ENCODE results near the gene CER1.

The CER1 gene, protein sequence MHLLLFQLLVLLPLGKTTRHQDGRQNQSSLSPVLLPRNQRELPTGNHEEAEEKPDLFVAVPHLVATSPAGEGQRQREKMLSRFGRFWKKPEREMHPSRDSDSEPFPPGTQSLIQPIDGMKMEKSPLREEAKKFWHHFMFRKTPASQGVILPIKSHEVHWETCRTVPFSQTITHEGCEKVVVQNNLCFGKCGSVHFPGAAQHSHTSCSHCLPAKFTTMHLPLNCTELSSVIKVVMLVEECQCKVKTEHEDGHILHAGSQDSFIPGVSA

DNA sequence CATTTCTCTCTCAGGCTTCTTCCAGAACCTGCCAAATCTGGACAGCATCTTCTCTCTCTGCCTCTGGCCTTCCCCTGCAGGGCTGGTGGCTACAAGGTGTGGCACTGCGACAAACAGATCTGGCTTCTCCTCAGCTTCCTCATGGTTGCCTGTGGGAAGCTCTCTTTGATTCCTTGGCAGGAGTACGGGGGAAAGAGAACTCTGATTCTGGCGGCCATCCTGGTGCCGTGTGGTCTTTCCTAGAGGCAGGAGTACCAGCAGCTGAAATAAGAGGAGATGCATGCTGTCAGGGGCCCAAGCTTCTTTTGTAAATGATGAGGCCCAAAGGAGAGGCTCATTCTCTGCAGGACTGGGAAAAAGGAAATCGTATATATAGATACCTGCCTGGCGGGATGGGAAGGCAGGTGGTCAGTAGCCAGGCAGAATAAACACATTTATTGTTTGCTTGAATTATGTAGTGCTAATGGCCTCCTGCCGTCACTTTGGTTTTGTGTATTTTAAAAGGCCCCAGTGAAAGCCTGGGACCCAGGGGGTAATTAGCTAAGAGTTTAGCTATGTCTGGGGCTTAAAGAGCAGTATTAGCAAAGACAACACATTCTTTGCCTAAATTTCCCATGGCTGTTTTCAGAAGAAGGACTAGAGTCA lies at the start of gene CER1:
Gene CER1, minus strand, starts transcription at position 343 of the 645 bp plus-strand sequence. Its CDS starts 61 bp downstream, at position 282.
- no peak for DNase-seq

DNA sequence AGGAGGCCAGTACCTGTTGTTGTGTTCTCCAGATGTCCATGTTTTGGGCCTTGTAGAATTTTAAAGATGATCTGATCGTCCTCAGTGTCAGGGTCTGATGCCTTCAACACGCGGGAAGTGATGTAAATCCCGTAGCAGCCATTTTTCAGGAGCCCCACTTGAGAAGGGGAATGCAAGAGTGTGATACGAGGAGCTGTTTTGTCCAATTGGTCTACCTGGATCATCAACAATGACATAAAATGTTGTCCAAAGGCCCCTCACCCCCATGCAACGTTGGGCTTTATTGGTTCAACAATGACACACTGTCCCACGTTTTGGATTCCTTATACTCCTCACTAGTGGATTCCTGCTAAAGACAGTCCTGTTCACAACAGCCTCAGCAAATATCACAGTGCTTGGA lies 48.1 kb upstream of the CER1 start:
- DNase-seq, result no peak

DNA sequence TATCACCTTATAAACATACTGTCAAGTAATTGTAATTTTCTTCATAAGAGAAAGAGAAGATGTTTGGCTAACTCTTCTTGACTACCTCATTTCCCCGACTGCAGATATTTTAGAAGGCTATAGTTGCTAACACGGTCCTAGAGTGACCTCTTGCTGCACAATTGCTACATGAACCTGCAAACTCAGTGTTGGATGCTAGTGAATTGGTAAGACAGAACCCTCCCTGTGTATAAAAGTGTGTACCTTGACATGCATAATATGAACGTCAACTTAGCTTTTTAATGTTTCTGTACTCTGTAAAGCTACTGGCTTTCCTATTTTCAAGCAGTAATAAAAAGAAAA lies 46.7 kb upstream of the CER1 start:
- no peak for DNase-seq

DNA sequence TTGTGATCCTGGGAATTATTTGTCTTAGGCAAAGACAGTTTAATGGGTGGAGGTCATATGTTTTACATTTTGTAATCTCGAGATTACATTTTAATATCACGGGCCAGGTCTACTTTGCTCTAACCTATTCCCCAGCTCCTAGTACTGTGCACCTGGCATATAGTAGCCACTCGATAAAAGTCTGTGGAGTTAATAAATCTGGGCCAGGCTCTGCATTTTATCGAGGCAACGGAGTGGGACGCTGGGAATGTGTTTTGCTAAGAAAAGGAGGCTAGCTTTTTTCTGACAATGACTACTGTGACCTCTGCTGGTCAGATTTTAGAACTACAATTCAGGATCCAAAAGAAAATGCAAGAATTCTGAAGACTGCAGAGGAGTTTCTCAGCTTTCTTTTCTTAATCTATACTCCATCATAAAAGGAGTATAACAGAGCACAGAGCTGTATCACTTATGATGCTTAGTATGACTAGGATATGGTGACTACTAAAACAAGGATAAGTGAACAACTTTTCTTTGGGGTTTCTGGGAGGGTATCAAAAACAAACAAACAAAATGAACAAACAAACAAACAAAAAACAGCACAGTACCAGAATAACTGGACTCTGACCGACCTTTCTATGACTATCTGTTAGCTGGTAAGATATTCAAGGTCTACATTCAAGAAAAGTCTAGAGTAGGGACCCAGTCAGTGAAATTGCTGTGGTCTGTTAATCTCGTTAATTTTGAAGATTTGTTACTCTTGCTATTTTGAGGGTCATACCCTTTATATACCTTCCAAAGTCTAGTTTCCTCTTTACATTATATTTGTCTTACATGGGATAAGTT lies 46.1 kb upstream of the CER1 start:
- no peak for DNase-seq

DNA sequence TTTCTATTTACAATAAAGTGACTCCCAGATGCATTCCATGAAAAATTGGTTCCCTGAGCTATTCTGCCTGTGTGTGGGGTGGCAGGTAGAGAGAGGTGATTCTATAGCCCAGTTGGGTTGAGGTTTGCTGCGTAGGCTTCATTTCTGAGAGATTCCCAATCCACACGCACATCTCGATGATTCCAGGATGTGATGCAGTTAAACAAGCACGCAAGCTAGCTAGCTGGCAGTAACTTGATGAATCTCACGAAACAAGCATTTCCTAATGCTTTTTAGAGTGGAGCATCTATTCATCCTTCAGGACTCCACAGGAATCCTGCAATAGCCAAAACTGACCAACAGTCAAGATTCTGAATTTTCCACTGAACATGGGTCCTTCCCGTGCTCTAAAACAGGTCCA lies 43.8 kb upstream of the CER1 start:
- DNase-seq, result no peak

DNA sequence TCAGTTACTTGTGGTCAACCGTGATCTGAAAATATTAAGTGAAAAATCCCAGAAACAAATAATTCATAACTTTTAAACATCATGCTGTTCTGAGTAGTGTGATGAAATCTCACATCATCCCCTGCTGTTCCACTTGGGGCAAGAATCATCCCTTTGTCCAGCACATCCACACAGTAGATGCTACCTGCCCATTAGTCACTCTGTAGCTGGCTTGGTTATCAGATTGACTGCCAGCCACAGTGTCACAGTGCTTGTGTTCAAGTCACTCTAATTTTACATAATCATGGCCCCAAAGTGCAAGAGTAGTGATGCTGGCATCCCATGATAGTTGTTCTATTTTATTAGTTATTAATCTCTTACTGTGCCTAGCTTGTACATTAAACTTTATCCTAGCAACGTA lies 39.1 kb upstream of the CER1 start:
- DNase-seq, result no peak

DNA sequence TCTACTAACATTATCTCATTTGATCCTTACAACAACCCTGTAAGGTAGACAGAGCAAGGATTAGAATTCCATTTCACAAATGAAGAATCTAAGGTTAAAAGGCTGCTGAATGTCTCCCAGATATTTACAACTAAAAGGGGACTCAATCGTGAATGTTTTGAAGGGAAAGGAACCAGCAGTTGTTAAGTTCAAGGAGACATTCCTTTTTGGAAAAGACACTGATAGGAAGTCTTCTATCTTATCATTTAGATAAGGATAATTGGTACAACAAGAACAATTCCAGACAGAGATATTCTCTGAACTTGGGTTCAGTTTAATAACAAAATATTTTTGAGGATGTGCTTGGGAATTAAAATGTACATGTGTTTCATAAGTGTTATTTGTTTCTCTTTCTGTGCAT lies 37.5 kb upstream of the CER1 start:
- DNase-seq, result no peak

DNA sequence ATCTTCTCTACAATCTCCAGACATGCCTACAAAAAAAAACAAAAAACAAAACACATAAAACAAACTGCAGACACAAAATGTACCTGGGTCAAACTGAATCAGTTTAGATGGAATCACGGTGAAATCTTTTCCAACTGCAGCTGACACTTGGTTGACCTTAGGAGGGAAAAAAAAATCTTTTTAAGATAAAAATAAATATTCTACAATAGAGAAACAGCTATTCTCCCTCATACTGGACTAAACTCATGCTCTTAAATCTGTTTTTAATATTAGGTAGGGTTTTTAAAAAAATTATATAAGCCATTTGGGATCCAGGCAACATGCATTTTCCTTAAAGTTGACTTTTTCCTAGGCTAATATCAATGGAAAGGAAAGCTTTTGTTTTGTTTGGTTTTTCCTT lies 33.8 kb upstream of the CER1 start:
- DNase-seq, result no peak

DNA sequence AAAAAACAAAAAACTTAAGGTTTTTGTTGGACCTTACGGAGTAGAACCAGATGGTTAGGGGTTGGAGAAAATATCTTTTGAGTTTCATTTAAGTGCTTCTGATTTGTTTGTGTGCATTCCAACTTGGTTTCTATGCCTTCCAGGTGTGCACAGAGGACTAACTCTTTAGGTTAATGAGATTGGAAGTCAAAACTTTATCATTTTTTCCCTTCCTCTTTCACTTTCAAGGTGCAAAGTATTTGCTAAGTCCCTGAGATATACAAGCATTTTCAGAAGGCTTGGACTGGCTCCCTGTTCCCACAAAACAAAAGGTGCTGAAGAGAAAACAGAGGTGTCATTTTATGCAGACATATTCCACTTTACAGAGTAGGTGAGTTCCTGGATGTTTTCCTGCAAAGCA lies 30.3 kb upstream of the CER1 start:
- DNase-seq, result no peak

DNA sequence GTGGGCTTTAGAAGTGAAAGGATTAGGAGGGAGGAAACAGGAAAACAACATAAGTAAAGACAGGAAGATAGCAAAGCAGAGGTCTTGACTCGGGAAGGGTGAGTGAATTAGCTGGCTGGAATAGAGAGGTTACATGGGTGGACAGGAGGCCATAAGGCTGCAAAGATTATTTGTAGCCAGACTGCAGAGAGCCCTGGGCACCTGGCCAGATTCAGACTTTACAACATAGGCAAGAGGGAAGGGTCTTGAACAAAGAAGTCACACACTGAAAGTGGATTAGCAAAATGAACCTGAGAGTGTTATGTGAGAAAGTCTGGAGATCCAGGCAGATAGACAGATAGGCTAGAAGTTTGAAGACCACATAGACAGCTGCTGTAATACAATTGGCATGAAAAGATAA lies 29.7 kb upstream of the CER1 start:
- DNase-seq, result no peak

DNA sequence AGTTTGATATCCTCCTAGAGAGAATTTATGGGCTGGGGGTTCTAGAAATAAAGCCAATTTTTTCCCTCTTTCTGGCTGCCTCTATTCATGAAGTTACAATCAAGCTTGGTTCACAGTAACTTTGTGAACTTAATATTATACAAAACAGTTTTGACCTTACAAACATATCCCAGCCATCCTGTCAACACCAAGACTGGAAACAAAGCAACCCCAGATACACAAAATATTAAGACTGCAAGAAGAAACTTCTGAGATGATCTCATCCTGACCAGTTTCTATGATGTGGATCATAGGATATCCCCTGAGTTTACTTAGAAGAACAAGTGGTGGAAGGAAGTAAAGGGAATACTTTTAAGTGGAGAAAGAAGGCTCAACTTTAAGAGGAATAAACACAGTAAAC lies 28.3 kb upstream of the CER1 start:
- no peak for DNase-seq

DNA sequence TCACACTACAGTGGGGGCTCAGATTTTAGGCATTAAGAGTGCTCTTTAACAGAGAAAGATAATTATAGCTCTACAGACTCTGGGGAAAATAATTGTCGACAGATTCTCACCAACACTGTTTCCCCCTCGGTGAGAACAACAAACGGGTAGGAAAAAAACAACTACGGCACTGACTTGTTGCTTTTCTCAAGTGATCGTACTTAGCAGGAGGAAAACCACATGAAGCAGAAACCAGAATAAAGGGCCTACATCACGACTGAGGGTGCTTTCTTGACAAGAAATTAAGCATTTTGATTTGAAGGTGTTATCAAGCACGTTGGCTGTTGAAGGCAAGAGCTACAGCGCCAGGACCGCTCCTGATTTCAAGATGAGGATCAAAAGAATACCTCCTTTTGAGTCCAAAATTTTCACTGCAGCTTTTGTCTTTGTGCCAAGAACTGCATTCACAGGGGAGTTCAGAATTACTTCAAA lies 27.2 kb upstream of the CER1 start:
- no peak for DNase-seq

DNA sequence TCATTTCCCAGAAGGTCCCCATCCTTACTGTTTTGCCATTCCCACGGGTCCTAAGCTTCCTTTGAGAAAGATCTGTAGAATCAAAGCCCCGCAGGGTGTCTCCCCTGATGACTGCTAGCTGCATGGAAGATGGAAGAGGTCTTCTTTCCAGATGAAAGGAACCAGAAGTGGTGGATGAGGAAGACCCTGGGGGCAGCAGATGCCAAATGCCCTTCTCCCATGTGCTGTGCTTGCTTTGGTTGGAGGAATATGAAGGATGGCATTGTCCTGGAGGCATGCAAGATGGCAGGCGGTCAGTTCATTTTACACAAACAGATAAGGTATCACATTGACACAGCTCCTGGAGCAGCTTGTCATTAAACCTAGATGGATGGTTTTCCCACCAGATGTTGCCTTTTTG lies 25.8 kb upstream of the CER1 start:
- no peak for DNase-seq

DNA sequence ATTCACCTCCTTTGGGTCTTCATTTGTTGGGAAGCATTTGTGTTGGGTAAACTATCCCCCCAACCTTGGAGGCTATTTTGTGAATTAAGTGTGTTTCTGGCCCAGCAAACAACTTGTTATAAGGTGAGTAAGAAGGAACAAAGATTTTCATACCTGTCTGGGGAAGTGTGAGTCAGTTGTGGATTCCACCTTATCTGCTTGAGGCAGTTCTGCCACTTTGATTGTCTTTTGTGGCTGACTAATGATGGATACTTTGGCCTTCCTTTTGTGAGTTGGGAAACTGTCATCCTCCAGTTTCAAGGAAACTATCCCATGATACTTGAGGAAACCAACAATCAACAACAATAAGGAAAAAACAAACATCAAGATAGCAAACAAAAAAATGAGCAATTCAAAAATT lies 24.6 kb upstream of the CER1 start:
- no peak for DNase-seq

DNA sequence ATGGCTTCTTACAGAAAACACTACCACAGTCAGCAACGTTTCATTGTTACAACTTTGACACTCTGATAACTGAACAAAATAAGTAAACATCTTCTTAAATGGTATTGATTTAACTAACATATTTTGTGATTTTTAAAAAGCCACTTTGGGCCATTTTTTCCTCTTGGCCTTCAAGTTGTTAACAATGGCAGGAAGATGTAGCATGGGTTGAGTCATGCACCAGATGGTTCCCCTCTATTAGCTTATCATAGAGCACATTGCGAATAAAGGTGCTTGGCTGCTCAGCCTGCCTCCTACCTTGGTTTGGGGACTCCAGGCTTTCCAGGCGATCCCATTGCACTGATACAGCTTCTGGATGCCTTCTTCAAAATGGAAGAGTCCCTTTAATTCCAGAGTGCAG lies 24.1 kb upstream of the CER1 start:
- no peak for DNase-seq

DNA sequence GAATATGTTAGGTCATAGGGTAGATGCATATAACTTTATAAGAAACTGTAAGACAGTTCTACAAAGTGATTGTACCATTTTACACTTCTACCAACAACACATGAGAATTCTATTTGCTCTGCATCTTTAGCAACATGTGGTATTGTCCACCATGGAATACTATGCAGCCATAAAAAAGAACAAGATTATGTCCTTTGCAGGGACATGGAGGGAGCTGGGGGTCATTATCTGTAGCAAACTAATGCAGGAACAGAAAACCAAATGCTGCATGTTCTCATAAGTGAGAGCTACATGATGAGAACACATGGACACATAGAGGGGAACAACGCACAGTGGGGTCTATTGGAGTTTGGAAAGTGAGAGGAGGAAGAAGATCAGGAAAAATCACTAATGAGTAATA lies 22.2 kb upstream of the CER1 start:
- no peak for DNase-seq

DNA sequence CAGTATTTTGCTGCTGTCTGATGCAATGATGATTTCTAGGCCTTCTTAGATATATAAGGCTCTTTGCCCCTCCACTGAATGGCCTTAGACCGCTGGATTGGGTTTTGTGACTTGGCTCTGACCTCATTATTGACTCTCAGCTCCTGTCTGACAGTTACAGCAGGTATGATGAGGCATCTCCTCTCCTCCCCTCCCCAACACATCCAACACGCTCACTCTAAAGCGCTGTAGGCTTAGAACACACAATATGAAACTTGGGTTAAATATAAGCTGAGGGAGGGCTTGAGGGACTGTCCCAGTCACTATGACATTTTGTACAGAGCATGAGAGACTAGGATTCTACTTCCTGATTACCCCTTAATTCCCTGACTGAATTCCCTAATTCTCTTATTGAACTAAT lies 18.8 kb upstream of the CER1 start:
- no peak for DNase-seq

DNA sequence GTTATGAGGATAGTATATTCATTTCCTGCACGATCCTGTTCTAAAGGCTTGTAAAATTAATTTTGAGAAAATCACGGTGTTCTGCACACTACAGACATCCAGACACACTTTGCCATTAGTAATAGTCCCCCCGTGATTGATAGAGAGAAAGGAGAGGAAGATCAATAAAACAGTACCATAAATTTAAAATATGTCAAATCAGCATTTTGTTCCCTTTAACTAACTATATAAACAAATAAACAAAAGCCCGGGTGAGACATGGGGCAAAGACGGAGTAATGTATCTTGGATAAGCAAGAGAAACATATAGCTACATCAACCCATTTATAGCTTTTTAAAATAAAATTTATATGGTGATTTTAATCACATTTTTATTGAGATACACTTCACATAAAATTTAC lies 10.6 kb upstream of the CER1 start:
- DNase-seq, result no peak

DNA sequence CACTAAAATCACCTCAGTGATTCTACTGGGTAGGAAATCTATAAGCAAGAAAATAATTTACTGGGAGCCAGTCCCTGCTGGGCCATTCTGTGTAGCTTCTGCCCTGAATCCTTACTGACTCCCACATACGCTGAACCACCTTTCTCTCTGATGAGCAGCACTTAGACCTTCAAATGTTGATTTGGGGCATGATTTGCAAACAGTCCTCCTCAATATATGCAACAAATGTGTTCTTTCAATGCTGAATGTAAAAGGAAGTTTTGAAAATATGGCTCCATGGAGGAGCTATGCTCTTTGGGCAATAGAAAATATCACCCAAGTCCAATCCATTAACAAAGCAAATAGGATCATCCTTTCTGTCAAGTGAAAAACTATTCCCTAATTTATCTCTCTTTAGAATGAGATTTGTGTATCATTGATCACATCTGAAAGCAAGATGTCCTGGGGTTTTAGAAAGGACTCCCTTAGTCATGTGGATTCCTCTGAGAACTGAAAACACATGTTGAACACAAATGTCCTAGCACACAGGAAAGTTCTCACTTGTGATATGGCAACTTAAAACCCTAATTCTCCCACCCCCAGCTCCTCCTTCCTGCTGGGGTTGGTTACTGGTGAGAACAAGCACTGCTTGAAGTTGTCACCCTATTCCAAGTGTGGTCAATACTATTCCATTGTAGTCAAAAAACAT lies 8.9 kb upstream of the CER1 start:
- no peak for DNase-seq

DNA sequence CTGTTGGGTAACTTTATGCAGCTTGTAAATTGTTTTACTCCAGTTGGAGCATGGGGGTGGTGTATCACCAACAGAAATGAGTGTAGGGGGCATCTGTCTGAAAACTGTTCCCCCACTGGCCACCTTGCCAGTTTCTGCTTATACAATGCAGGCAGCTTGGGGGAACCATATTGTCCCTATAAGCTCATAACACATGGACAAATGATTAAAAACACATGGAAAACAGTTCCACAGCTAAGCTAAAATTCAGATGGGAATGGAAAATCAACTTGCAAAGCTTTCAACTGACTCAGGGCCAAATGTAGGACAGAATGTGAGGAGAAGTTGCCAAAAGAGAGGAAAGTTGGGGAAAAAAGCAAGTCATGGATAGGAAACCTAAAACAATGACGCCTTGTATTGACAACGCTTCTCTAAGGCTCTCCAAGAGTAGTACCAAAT lies 7.9 kb upstream of the CER1 start:
- DNase-seq, result no peak

DNA sequence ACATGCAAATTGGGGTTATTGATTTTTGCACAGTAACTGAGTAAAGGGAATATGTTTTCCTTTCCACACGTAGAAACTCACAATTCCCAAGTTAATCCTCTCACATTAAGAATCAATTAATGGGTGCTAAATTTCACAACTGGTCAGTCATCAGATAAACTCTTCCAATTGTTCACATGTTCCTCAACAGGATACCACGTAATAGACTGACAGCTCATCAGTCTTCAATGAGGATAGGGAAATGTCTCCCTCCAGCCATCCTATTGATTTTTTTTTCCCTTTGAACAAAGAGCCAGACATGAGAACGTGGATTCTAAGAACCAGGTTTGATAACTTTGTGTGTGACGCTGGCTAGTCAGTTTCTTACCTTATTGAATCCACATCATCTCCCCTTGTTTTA lies 768 bp upstream of the CER1 start:
- no peak for DNase-seq

DNA sequence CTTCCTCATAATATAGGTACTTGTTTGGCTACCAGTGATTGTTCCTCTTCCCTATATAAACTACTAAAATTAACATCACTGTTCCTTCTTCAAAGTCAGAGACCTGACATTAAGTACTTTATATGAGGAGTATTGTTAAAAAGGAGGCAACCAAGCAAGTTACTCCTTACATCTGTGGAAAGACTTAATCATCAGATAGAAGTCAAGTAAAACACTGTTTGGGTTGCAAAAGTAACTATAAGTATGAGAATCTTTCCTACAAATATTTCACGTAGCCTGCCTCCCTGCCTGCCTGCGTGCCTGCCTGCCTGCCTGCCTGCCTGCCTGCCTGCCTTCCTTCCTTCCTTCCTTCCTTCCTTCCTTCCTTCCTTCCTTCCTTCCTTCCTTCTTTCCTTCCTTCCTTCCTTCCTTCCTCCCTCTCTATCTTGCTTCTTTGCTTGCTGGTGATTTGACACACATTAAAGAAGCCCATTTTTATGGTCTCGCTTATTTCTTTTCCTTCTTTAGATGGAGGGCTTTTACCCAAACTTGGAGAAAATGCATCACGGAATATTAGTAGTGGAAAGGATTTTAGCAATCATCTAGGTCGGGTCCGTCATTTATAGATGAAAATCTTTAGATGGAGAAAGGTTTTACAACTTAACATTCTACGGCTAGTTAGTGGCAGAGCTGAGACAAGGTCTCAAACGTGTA lies 3.2 kb downstream of the CER1 start:
- DNase-seq, result no peak

DNA sequence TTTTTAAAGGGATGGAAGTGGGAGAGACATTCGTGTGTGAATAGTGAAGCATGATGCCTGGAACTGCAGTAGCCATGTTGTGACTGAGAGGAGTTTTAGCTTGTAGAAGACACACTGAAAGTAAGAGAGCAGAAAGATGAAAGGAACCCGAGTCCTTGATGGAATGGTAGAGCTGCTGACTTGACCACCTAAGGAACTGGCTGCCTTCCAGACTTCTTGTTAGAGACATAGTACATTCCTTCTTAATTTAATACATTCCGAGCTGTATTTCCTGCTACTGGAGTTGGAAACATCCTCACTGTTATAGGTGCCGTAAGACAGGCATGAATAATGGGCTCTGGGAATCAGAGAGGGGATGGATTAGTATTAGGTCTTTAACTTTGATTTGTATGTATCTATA lies 7.4 kb downstream of the CER1 start:
- DNase-seq, result no peak
